Measurements from ENCODE around the gene YY1. TPM values are rescaled to one million over a fixed set of nuclear protein-coding genes. Genes with fewer than 3 reads are reported as not detected.

The YY1 gene
- total and polyA plus RNA-seq, 2 of the 4 experiments (the other 2 are of a cell fraction), result 21.7 to 29.9 TPM

- peak overlapping the region; percentile 92 for H3K14ac ChIP-seq (replicated peaks; ENCODE audit: low read depth, low read length)
- H3K4me1 ChIP-seq (ENCODE audit: control insufficient read depth, insufficient read depth, low read length), result peaks cover 18% of the 10 kb centered on the region
- H2BK120ac ChIP-seq (ENCODE audit: low read depth, low read length), result peak overlapping the region; percentile 9; the same call in 1 of the 2 replicates
- 12% methylated on average over 6 of the region's 15 CpGs; no CpG with 5 or more reads in 1 of the 2 experiments for WGBS, 2 experiments (ENCODE audit: extremely low coverage in 2 of 2, insufficient read length in 1 of 2)
- TF ChIP-seq POLR2A (IDR thresholded peaks at IDR 0.05; ENCODE audit: low read depth, low read length) (no peak), MAFK (IDR thresholded peaks at IDR 0.05; ENCODE audit: low read depth, low read length) (no peak), SMC3 (IDR thresholded peaks at IDR 0.05; ENCODE audit: low read depth, low read length) (no peak)
- TF ChIP-seq, protein P1, sequence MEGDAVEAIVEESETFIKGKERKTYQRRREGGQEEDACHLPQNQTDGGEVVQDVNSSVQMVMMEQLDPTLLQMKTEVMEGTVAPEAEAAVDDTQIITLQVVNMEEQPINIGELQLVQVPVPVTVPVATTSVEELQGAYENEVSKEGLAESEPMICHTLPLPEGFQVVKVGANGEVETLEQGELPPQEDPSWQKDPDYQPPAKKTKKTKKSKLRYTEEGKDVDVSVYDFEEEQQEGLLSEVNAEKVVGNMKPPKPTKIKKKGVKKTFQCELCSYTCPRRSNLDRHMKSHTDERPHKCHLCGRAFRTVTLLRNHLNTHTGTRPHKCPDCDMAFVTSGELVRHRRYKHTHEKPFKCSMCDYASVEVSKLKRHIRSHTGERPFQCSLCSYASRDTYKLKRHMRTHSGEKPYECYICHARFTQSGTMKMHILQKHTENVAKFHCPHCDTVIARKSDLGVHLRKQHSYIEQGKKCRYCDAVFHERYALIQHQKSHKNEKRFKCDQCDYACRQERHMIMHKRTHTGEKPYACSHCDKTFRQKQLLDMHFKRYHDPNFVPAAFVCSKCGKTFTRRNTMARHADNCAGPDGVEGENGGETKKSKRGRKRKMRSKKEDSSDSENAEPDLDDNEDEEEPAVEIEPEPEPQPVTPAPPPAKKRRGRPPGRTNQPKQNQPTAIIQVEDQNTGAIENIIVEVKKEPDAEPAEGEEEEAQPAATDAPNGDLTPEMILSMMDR (conservative IDR thresholded peaks at IDR 0.05; ENCODE audit: low read depth, low read length), result no peak
- peak overlapping the region; percentile 59 for H3K27ac ChIP-seq (ENCODE audit: insufficient read depth, low read length)
- H2BK5ac ChIP-seq (ENCODE audit: low read depth, low read length, poor library complexity, severe bottlenecking), result peak overlapping the region; percentile 3
- peak overlapping the region; percentile 89 for H2AFZ ChIP-seq (replicated peaks; ENCODE audit: low read length, poor library complexity)
- peak; percentile 62 for DNase-seq
- H2AK5ac ChIP-seq (ENCODE audit: low read depth, low read length), result peak overlapping the region; percentile 66
- peak overlapping the region; percentile 57 for H4K91ac ChIP-seq (ENCODE audit: insufficient read depth, low read depth, low read length)
- BruUV-seq (replicated peaks), result no TSS peak
- peak overlapping the region; percentile 61 for H3K4ac ChIP-seq (ENCODE audit: low read depth, low read length)
- H2AK9ac ChIP-seq (replicated peaks; ENCODE audit: low read depth, low read length, poor library complexity), result peak overlapping the region; percentile 82
- no peaks in the 10 kb centered on the region for H3K9me3 ChIP-seq (ENCODE audit: control insufficient read depth, insufficient read depth, low read length)
- H3K4me3 ChIP-seq (ENCODE audit: insufficient read depth, low read depth, low read length), result peak overlapping the region; percentile 57
- peak overlapping the region; percentile 65 for H4K5ac ChIP-seq (ENCODE audit: low read depth, low read length)
- no peaks in the 10 kb centered on the region for H4K20me1 ChIP-seq (ENCODE audit: insufficient read depth, low read length)
- intact Hi-C loops (cut with micrococcal nuclease), result loop anchor here (2.0 kb wide), 1 partner anchor 15 kb away; no protein-coding TSS in a partner anchor
- peaks cover 9% of the 10 kb centered on the region for H3K9me1 ChIP-seq (ENCODE audit: insufficient read depth, low read length)
- H3K79me1 ChIP-seq (ENCODE audit: low read depth in 1 of 2, low read length in 2 of 2), result peaks cover 23 to 50% of the 10 kb centered on the region in 2 experiments
- ATAC-seq (ENCODE audit: low read depth), result peak; percentile 88
- no peak overlapping the region for H2BK20ac ChIP-seq (ENCODE audit: low read depth, low read length)
- H3K27me3 ChIP-seq (ENCODE audit: control insufficient read depth, insufficient read depth, low read length), result no peaks in the 10 kb centered on the region
- peak overlapping the region; percentile 74 for H3K9ac ChIP-seq (ENCODE audit: low read depth, low read length)
- peak overlapping the region; percentile 39 for H3K18ac ChIP-seq (ENCODE audit: low read depth, low read length)
- CTCF ChIA-PET, result no interaction called here
- POLR2A ChIA-PET (ENCODE audit: unreplicated experiment), result no interaction called here
- 0 out of 3 replicates have a peak overlapping the region, but pooled peaks have one; percentile 11 for H2BK15ac ChIP-seq (ENCODE audit: low read depth, low read length)
- H3K56ac ChIP-seq (ENCODE audit: extremely low read depth, insufficient read depth, low read length), result peak overlapping the region; percentile 49; the same call in 1 of the 2 replicates
- H3K36me3 ChIP-seq (ENCODE audit: control insufficient read depth, insufficient read depth, low read length), result no peaks in the 10 kb centered on the region
- in situ Hi-C loops (cut with MboI; ENCODE audit: low sequenced_read_pairs), result no loop called here
- peak overlapping the region; percentile 95 for H3K4me2 ChIP-seq (ENCODE audit: low read depth, low read length)
- dilution Hi-C loops (cut with HindIII; ENCODE audit: low sequenced_read_pairs, unreplicated experiment), result no loop called here
- peak overlapping the region; percentile 68 to 86; a peak in 3 of 4 replicates for H4K8ac ChIP-seq (ENCODE audit: low read depth in 2 of 2, low read length in 2 of 2)
- peak overlapping the region; percentile 92 for H3K23ac ChIP-seq (ENCODE audit: low read depth, low read length)
Measured at GRCh38 chr14:100221533-100222223, 17.3 kb upstream of the YY1 start.
